Peyer's patch (tissue), 4 donors: ENCODE results near the gene IFFO2. TPM values are rescaled to one million over a fixed set of nuclear protein-coding genes. Genes with fewer than 3 reads are reported as not detected.

Experiments used
- DNase-seq, 3 donors: peaks; one replicate each; pipeline ENCODE4 v3.0.0-alpha.2; 2017 to 2019
- H3K27ac ChIP-seq, 4 donors: fragments of 200-600 bp; sonication (generic); one replicate each; pipeline ENCODE4 v1.5.1; 2016 to 2019
- H3K27me3 ChIP-seq, 2 donors: fragments of 200-600 bp; sonication (generic); one replicate each; pipeline ENCODE4 v1.5.1; 2019
- H3K36me3 ChIP-seq, 3 donors: fragments of 200-600 bp; sonication (generic); one replicate each; pipeline ENCODE4 v1.5.1; 2016 to 2019
- H3K4me1 ChIP-seq, 4 donors: fragments of 200-600 bp; sonication (generic); one replicate each; pipeline ENCODE4 v1.5.1; 2016 to 2019
- H3K4me3 ChIP-seq, 4 donors: fragments of 200-600 bp; sonication (generic); 1 replicate in 3 of 4; 2 replicates in 1 of 4; pipeline ENCODE4 v1.5.1; 2016 to 2019; ENCODE audit warnings: mild to moderate bottlenecking in 1 of 4
- H3K9me3 ChIP-seq, 4 donors: fragments of 200-600 bp; sonication (generic); one replicate each; pipeline ENCODE4 v1.5.1; 2016 to 2019; ENCODE audit warnings: mild to moderate bottlenecking in 1 of 4
- CTCF ChIP-seq, 6 experiments: fragments of 450-650 bp in 4 of 6; fragments of 200-600 bp in 2 of 6; sonication (generic) in 1 of 6; IDR thresholded peaks; one replicate each; pipeline ENCODE4 v1.5.1; 2017 to 2019; ENCODE audit warnings: antibody characterized with exemption in 6 of 6, mild to moderate bottlenecking in 3 of 6, moderate library complexity in 1 of 6
- POLR2A ChIP-seq, 2 donors: fragments of 450-650 bp; IDR thresholded peaks; one replicate each; pipeline ENCODE4 v1.5.1; 2017; ENCODE audit warnings: antibody characterized with exemption in 2 of 2, mild to moderate bottlenecking in 2 of 2, moderate library complexity in 2 of 2
- total RNA-seq, 4 donors: library from RNA; depleted of rRNA; stranded (reverse); fragments of >200 nt; gene quantifications; one replicate each; pipeline ENCODE4 v1.1.0, GENCODE V29; 2016

Gene IFFO2
- total RNA-seq, 4 donors from 2014 or later: 1.9 to 14.9 (median 3.8) TPM

DNA sequence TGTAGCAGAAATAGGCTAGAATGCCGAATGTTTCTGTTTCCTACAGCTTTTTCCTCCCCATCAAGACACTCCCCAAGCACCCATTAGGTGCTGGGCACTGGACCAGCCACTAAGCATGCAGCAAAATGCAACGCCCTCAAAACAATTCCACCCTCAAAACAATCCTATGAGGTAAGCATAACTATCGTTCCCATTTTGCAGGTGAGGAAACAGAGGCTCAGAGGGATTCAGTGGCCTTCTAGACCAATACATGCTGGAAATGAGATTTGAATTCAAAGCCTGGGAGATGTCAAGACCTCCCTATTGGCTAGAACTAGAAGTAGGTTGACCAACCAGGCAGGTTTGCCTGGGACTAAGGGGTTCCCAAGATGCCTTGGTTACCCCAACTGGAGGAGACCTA lies 43.9 kb downstream of the IFFO2 start:
- Histone ChIP-seq H3K4me1 (peaks cover 0 to 12% (median 0%) of the 10 kb centered on the region in 4 donors), H3K9me3 (no peaks in the 10 kb centered on the region), H3K27me3 (no peaks in the 10 kb centered on the region), H3K27ac (no peak overlapping the region), H3K36me3 (peaks cover 0 to 40% (median 0%) of the 10 kb centered on the region in 3 donors), H3K4me3 (no peak overlapping the region)
- TF ChIP-seq POLR2A (IDR thresholded peaks at IDR 0.05): no peak
- DNase-seq: no peak

DNA sequence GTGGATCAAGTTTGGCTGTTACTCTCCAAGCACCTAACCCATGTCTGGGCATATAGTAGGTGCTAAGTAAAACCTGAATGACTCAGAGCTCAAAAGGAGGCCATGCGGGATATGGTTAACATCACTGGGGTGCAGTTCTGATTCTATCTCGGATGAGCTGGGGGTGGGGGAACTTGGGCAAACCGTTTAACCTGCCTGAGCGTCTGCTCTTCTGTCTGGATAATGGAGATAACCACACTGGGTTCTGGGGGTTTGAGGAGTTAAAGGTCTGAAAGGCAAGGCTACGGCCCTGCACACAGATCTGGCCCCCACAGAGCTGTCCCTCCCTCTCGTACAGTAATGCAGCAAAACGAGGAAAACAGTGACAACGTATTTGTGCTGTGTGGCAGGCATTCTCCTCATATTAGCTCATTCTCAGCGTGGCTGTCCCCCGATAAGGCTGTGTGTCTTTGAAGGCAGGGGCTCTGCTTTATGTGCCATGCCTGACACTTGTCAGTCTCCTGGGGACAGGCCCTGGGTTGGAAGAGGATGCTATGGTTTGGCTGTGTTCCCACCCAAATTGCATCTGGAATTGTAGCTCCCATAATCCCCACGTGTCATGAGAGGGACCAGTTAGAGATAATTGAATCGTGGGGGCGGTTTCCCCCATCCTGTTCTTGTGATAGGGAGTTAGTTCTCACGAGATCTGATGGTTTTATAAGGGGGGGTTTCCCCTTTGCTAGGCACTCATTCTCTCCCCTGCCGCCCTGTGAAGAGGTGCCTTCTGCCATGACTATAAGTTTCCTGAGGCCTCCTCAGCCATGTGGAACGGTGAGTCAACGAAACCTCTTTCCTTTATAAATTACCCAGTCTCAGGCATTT lies 47.3 kb downstream of the IFFO2 start:
- TF ChIP-seq CTCF (IDR thresholded peaks at IDR 0.05): no peak
- no peak for TF ChIP-seq POLR2A (IDR thresholded peaks at IDR 0.05)
- H3K9me3 ChIP-seq: no peaks in the 10 kb centered on the region
- no peak overlapping the region for H3K4me3 ChIP-seq
- no peak for DNase-seq
- no peaks in the 10 kb centered on the region for H3K27me3 ChIP-seq
- peak overlapping the region in 1 of 4 donors; percentile 31 for H3K27ac ChIP-seq
- peaks cover 0 to 29% (median 0%) of the 10 kb centered on the region in 3 donors for H3K36me3 ChIP-seq
- peaks cover 0 to 17% (median 0%) of the 10 kb centered on the region in 4 donors for H3K4me1 ChIP-seq

DNA sequence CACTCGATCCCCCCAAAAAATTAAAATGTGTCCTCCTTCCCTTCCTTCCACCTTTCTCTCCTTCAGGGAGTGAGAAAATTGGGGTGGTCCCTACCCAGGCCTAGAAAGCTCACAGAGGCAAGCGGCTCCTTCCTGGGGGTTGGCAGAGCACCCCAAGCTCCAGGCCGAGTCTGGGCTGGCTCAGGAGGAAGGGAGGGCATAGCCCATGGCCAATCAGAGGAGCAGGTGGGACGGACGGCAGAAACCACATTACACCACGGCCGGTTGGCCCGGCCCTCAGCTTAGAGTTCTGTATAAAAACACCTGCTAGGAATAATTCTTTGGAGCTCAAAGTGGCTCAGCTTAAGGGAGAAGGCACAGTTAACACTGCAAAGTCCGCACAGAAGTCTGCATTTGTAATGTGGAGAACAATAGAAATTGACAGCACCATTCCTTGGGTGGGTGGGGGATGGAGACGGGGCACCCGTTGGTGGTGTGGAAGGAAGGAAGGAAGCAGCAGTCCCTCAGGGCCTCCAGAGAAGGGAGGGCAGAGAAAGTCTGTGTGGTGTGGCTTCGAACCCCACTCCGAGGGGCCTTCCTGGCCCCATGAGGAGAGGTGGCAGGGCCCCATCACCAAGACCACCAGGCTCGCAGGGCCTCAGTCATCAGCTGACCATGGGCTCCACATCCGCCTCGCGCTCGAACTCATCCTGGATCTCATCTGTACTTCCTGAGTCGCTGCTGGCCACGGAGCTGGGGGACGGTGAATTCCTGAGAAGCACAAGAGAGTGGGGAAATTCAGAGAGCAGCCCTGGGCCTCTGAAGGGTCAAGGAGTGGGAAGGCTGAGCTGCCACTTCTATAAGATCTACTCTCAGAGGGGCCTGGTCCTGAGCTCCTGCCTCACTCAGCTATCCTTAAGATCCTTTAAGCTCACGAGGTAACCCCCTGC lies 48.3 kb downstream of the IFFO2 start:
- no peaks in the 10 kb centered on the region for H3K27me3 ChIP-seq
- H3K27ac ChIP-seq: peak overlapping the region in 3 of 4 donors; percentile 15 to 60 (median 31)
- H3K4me1 ChIP-seq: peaks cover 0 to 17% (median 3%) of the 10 kb centered on the region in 4 donors
- no peaks in the 10 kb centered on the region for H3K9me3 ChIP-seq
- DNase-seq: peak in 1 of 3 donors; percentile 34
- no peak overlapping the region for H3K4me3 ChIP-seq
- no peak for TF ChIP-seq CTCF (IDR thresholded peaks at IDR 0.05)
- TF ChIP-seq POLR2A (IDR thresholded peaks at IDR 0.05): no peak
- H3K36me3 ChIP-seq: peaks cover 0 to 29% (median 0%) of the 10 kb centered on the region in 3 donors

DNA sequence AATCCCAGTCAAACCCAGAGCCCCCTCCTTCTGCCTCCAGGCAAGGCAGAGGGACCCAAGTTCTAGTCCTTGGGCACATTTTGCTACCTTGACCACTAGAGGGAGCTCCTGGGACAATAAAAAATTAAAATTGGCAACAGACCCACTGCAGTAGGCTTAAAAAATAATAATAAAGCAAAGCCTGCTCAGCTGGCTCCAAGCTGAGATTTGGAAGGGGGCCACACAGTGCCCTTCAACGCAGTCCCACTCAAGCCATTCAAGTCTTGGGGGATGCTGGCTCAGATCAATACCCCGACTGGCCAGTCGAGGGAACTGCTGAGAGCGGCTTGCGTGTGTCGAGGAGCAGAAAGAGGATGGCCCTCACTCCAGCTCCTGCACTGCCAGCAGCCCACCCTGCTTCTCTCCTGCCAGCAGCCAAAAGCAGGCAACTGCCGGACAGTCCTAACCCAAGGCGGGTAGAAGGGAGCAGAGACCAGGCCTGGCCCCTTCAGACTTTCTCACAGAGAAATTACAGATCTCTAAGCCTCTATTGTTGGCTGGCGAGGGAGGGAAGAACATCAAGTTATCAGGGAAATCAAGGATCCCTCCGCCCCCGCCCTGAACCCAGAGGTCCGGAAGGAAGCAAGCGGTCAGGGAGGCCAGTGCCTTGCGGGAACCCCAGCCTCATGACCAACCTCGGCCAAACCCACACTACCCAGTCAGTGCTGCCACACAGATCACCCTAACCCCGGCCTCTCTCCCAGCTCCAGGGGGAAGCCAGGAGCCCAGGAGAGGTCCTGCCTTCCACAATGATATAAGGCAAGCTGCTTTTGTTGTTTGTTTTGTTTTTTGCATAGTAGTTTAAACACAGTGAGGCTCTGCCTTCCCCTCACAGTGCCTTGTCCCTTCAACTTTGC lies 49.2 kb downstream of the IFFO2 start:
- H3K36me3 ChIP-seq: peaks cover 0 to 29% (median 0%) of the 10 kb centered on the region in 3 donors
- TF ChIP-seq POLR2A (IDR thresholded peaks at IDR 0.05) (no peak), CTCF (IDR thresholded peaks at IDR 0.05) (peak; percentile 70 to 87 (median 80))
- H3K27ac ChIP-seq: peak overlapping the region; percentile 15 to 60 (median 26)
- H3K4me3 ChIP-seq: no peak overlapping the region
- no peaks in the 10 kb centered on the region for H3K9me3 ChIP-seq
- no peaks in the 10 kb centered on the region for H3K27me3 ChIP-seq
- H3K4me1 ChIP-seq: peaks cover 0 to 17% (median 6%) of the 10 kb centered on the region in 4 donors
- DNase-seq: peak in 2 of 3 donors; percentile 53 to 78

- H3K36me3 ChIP-seq: peaks cover 0 to 4% (median 0%) of the 10 kb centered on the region in 3 donors
- DNase-seq: no peak
- TF ChIP-seq POLR2A (IDR thresholded peaks at IDR 0.05) (no peak), CTCF (IDR thresholded peaks at IDR 0.05) (no peak)
- H3K4me1 ChIP-seq: peaks cover 0 to 28% (median 6%) of the 10 kb centered on the region in 4 donors
- no peaks in the 10 kb centered on the region for H3K27me3 ChIP-seq
- peak overlapping the region; percentile 69 to 94 (median 82) for H3K4me3 ChIP-seq
- H3K27ac ChIP-seq: peak overlapping the region; percentile 83 to 88 (median 86)
- H3K9me3 ChIP-seq: no peaks in the 10 kb centered on the region
Observed at GRCh38 chr1:18903291-18903756, 53.2 kb downstream of the IFFO2 start.
